GM19238 (cell line): Measurements from ENCODE around the gene CDK8.

Source experiments
- DNase-seq: peaks from one replicate; pipeline ENCODE4 v3.0.0; 2011; ENCODE audit warnings: low spot score; ENCODE audit not compliant: insufficient read length

CDK8 gene

DNA sequence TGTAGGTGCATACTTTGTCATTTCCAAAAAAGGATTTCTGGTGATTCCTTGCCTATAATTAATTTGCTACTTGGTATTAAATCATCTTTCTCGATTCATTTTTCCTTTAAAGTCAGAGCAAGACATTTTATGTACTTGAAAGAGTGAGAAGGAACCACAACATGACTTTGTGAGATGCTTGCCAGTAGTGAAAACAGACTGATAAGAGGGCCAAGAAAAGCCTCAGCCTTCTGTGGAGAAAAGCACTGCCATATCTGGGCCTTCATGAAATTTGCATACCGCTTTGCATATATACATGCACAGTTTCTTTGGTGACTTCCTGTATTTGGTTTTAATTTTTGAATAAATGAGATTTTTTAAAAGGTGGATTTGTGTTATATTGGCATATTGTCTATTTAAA is 128.4 kb downstream of the CDK8 start:
- DNase-seq: no peak

DNA sequence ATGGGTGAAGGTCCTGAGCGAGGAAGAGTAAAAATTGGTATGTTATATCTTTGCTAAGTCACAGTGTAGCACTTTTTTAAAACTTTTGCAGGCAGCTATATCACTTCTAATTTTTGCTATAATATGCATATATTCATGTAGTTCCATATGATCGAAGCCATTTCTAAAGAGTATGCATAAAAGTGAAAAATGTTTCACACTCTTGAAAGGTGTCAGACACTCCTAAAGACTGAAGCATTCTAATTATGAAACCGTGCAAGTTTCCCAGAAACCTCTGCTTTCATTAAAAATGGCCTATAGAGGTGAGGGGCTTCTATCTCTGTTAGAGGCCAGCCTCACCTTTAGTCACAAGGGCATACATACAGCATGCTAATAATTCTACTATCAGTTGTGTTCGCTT is 128.9 kb downstream of the CDK8 start:
- DNase-seq: no peak

DNA sequence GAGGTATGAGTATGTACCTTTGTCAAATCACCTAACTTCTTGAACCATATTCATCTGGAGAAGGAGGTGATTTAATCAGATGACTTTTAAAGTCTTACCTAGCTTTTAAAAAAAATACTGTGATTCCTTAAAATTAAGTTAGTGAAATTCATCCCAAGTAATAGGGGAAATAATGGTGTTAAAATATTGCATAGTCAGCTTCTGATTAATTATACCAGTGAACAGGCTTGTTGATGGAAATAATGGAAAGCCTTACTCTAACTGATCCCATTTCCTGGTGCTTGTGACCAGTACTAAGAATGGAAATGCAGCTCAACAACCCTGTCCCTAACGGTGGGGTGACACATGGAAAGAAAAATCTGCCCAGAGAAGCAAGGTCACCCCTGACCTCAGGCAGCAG is 130.7 kb downstream of the CDK8 start:
- no peak for DNase-seq

DNA sequence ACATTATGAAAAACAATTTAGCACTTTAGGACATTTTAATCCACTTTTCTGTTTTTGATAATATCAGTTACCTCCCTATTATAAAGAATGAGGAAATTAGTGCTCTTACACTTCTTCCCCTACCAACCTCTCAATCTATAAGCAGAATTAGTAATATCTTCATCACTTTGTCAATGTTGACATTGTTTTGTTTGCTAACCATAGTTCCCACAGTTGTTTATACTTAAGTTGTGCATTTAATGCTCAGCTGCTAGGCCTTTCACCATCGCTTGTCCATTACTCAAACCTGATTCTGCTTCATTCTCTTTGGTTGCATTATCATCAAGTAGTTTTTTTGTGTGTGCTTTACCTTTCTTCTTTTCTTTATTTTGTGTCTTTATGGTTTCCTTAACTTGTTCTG is 132.1 kb downstream of the CDK8 start:
- DNase-seq: no peak

DNA sequence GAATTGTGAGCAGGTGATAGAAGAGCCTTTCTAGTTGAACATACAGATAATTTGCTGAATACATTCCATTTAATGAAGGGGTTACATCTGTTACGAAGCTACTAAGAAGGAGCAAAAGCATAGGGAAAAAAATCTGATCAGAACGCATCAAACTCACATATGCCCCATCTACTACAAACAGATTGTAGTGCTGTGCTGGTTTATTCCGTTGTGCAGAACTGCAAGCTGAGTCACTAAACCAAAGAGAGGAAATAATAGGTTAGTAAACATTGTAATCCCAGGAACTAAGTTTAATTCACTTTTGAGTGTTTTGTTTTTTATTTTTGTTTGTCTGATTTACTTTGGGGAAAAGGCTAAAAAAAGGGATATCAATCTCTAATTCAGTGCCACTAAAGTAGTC is 136.3 kb downstream of the CDK8 start:
- no peak for DNase-seq

DNA sequence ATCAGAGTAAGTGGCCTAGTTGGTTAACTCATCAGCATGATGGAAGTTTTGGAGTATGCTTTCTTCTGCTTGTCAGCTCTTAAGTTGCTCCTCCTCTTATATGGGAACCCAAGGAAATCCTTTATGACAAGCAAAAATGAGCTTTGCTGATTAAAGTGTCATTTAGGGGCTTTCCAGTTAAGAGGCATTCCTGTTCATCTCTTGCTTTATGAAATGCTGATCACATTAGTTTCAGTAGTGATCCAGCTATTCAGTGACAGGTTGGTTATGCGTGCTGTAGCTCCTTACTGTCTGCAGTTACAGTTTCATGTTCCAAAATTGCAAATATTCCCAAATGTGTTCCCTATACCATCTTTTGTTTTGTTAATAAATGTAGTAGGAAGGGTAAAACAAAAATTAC is 146.6 kb downstream of the CDK8 start:
- no peak for DNase-seq

DNA sequence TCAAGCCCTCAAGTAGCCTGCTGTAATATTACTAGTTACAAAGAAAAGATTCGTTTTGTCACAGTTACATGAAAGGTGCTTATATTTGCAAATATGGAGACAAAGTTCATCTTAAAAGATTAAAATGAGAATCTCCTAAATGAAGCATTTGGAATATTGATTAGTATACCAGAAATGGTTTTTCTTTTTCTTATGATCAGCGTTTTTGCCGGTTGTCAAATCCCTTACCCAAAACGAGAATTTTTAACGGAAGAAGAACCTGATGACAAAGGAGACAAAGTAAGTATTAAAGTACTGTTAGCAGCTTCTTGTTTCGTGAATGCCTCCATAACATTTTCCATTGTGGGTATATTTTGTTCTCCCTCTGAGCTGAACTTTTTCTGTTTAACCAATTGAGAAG is 147.1 kb downstream of the CDK8 start:
- DNase-seq: no peak

DNA sequence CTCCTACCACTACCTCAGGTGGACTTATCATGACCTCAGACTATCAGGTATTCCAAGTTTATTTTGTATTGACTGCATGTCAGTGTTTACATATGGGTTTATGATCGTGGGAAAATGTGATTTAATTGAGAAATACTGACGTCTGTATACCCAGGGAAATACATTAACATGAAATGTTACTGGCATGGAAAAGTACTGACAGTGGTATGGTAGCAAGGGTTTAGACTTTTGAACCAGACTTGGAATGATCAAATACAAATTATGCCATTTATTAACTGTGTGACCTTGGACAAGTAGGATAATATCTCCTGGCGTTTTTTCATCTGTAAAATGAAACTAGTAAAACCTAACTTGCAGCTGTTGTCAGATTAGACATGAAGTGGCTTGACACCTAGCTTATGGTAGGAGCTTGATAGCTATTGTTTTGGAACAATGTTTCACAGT is 147.7 kb downstream of the CDK8 start:
- DNase-seq: no peak

DNA sequence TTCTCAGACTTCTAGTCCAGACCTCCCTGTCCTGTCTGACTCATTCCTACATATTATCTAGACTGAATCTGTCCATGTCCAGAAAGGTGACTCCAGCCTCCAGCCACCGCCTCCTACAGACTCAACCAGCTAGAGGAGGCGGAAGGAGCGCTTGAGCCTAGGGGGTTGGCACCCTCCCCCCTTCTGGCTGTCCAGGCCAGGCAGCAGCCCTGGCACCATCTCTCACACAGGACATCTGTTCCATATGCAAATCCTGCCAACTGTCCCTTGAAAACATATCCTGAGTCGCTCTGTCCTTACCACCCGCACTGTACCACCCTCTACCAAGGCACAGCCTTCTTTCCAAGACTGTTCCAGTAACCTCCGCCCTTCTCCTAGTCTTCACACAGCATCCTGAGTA is 152.9 kb downstream of the CDK8 start:
- no peak for DNase-seq

DNA sequence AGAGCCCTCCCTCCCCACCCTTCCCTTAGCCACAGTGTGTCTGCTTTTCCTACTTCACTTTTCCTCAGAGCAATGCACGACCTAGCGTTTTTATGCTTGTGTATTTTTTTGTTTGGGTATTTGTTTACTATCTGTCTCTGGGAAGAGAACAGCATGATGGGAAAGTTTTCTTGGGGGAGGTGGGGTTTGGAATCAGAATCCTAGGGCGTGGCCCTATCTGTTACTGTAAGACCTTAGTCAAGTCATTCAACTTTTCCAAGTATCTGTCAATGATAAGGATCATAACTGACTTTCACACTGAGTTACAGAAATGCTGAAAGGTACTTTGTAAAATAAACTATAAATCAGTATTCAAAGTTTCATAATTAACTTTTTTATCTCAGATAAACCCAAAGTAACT is 157.3 kb downstream of the CDK8 start:
- DNase-seq: no peak

DNA sequence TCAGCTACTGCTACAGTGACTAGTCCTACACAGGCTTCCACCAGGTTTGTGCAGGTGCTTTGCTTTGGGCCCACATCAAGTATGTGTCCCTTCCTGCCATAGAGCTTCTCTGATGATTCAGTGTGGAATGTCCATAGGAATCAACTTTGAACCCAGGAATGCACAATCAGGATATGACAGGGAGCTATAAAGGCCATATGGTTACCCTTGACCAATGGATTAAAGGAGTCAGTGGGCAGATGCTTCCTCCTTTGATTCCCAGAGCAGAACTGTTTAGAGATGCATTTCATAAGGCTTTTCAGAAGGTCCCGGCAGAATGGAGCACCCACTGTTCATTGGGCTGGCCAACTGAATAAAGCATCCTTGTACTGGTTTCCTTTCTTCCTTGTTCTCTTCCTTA is 158.3 kb downstream of the CDK8 start:
- DNase-seq: no peak

DNA sequence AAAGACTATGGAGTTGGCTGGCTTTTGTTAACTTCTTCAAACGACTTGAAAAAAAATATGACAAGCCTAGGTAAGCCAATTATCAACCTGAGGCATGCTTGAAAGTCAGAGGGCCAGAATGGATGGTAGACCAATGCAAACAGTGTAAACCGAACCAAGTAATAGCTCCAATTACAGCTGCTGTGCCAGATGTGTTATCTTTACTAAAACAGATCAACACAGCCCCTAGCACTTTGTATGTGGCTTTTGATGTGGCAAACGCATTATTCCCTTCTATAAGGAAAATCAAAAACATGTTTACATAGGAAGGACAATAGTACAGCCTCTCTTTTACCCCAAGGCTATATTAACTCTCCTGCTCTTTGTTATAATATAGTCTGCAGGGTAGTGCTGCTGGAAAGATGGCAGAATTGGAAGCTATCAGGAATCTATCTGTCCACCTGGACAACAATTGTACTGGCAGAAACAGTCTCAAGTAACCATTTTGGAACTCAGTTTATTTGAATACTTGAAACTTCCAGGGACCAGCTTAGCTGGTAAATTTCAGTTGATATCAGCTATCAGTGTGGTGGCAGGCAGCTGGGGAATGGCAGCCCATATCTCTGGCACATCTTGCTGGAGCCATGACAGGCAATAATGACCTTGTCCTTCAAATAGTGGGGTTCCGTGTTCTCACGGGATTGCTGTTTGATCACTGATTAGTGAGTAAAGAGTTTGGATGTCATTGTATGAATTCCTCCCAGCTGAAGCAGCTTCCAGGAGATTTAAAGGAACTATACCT is 159.2 kb downstream of the CDK8 start:
- DNase-seq: no peak

DNA sequence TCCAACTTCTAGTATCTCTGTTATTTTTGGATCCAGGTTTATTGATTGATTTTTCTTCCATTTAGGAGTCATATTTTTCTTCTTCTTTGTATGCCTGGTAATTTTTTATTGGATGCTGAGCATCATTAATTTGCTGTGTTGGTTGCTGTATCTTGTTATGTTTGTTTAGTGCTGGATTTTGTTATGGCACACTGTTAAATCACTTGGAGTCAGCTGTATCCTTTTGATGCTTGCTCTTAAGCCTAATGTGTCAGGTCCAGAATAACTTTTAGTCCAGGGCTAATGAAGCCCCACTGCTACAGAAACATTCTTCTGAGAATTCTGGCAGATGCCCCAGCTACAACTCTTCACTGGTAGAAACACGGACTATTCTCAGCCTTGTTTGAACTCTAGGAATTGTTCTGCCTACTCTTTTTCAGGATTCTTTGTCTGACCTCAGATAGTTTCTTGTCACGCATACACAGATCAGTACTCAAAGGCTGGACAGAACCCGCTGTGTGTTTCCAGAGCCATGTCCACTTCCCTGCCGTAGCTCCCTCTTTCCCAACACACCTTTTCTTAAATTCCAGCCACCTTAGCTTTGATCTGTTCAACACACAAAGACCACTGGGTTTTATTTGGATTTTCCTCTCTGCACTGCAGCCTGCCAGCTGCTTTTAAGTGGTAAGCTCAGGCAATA is 166.5 kb downstream of the CDK8 start:
- no peak for DNase-seq

DNA sequence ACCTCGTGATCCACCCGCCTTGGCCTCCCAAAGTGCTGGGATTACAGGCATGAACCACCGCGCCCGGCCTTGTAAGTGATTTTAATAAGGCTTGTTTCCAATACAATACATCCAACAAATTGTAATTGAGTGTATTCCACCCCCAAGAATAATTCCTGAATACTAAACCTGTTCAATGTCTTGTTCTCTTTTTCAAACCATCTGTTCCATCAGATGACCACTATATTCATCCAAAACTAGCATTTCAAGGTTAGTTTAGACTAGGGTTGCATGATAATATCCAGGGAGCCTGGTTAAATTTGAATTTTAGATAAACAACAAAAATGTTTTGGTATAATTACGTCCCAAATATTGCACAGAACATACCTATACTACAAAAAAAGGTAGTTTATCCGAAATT is 168.1 kb downstream of the CDK8 start:
- DNase-seq: no peak

DNA sequence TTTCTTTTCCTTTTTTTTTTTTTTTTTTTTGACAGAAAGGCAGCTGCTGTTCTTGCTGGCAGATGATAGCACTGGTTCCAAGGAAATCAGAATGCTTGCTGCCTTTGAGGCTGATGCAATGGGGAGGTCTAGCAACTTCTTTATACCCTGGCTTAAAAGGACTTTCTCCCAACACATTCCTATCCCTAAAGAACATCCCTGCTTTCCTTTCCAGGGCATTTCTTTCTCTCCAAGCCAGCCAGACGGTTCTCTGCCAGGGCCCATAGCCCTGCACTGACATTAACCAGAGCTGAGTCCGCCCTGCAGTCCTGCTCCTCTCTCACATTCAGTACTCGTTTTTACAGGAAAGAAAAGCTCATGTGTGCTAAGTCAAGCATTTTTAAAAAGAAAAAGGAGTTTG is 169.7 kb downstream of the CDK8 start:
- no peak for DNase-seq

DNA sequence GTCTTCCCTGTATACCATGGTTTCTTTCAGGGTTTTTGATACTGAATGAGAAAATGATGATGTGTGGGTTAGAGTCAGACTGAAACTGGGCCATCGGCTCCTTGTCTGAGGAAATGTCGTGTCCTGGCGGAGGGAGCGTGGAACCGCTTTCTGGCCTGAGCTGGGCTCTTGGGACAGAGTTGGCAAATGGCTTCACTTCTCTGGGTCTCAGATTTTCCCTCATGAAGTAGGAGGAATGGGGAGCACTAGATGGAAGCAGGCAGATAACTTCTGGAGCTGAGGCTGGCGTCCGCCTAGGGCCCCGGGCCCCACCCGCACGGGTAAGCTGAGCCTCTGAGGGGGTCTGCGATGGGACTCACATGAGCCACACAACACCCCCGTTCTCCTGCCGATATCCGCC is 170.3 kb downstream of the CDK8 start:
- no peak for DNase-seq

DNA sequence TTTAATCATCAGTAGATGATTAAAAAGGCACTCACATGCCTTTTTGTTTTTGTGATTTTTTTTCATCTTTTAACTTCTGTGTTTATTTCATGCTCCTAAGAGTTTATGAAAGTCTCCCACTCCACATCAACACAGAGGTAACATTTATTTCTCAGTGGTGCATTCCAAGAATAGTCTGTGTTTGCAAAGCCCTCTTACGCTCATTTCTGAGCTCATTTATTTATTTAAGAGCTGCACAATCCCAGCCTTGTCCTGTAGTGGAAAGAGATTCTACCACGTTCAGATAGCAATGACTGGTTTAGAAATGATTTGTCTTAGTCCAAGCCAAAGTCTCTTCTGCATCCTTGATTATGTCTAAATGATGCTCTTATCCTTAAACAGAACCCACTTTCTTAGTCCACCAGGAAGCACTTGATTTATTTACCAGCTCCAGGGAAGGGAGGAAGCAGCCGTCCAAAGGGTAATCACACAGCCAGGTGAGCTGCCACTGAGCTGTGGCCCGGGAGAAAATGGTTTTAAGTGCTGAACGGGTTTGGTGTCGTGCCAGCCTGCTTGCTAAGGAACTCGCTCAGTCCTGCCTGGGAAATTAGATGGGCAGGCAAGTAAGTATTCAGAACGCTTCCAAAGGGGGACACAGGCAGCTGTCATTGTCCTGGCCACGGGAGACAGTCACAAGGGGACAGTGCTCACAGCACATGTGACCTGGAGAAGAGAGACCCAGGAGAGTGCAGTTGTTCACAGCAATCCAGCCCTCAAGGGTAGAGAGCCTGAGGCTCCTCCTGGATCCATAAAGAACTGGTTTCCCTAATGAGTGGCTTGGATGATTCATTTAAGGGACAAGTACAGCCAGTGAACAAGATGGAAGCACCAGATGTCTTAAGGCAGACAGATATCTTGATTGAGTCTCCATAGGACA is 171.8 kb downstream of the CDK8 start:
- DNase-seq: no peak

DNA sequence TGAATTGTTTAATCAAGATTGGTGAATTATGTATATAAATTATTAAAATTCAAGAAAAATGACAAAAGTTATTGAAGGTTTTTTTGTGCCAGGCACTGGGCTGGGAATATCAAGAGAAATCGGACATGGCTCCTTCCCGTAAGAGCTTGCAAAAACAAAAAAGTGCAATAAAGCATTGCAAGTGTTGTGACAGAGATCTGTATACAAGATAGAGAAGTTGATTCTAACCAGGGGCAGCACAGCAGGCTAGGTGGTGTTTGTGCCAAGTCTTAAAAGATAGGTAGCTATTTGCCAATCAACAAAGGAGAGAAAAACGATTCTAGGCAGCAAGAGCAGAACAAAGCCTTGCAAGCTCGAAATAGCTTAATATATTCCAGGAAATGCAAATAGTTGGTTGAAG is 179.8 kb downstream of the CDK8 start:
- DNase-seq: no peak

DNA sequence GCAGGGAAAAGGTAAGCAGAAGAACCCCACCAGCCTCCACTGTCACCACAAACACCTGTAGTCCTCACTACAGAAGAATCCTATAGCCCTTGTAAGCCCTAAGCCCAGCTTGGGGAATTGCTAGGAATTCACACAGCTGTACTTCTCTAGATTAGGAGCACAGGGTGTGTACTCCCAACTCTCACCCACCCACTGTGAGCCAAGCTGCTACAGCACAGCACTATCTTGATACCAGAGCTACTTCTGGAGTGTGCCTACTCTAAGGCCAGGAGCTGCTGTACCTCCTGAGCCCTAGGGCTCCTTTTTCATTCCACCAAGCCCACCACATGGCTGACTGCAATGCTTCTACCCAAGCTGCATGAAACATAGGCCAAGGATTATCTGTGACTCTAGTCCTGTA is 181.2 kb downstream of the CDK8 start:
- DNase-seq: no peak

DNA sequence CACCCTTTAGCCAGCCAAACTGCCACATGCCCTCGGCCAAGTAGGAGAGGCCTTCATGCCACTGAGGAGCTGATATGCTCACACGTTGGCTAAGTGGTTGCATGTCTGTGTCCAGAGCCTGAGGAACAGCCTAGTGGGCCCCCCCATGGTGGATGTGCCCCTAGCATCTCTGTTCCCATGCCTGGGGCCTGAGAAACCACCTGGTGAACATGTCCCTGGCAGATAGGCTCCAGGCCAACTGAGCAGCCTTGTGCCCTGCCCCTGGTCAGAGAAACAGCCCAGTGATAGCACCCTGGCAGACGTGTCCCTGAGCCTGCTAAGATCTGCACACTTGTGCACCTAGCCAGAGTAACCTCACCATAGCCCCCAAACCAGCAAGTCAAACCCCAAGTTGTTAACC is 181.7 kb downstream of the CDK8 start:
- no peak for DNase-seq

DNA sequence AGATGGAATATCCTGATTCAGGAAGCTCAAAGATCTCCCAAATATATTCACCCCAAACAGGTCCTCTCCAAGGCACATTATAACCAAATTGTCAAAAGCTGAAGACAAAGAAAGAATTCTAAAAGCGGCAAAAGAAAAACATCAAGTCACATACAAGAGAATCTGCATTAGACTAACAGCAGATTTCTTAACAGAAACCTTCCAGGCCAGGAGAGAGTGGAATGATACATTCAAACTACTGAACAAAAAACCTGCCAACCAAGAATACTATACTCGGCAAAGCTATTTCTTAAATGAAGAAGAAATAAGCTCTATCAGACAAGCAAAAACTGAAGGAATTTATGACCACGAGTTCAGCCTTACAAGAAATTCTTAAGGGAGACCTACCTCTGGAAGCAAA is 183.0 kb downstream of the CDK8 start:
- DNase-seq: no peak

DNA sequence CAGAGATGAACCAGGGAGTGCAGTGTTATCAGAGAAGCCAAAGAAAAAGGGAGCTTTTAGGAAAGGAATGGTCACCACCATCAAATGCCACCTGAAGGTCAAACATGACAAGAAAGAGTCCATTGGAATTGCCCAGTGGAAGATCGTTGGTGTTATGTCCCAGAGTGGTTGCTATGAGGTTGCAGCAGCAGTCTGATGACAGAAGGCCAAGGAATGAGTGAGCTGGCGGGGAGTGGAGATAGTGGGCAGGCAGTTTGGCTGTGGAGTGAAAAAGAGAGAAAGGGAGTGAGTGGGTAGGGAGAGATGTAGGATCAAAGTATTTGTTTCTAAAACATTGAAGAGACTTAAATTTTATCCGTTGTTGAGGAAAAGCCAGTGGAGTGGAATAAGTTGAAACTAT is 186.2 kb downstream of the CDK8 start:
- no peak for DNase-seq
